Astrocyte of the cerebellum (primary cell): ENCODE measurements around the gene ANKFY1.

Experiments used
- DNase-seq: peaks from one replicate; pipeline ENCODE4 v3.0.0-alpha.2; 2011; ENCODE audit warnings: low read depth
- H3K4me3 ChIP-seq: 2 replicates; pipeline ENCODE4 v1.5.1; 2011; ENCODE audit warnings: mild to moderate bottlenecking, low read depth, low read length, moderate library complexity
- CTCF ChIP-seq: IDR thresholded peaks from 2 replicates; pipeline ENCODE4 v1.5.1; 2012; ENCODE audit warnings: low read length, low read depth, moderate library complexity, mild to moderate bottlenecking; ENCODE audit errors: missing control alignments
- in situ Hi-C: cut with HindIII; loops from 2 replicates; pipeline ENCODE4 v1.10.0; 2017; ENCODE audit warnings: low sequenced_read_pairs

ANKFY1 gene

GRCh38 chr17:4162775-4163466 lies 100.9 kb downstream of the ANKFY1 start:
- TF ChIP-seq CTCF = no peak
- no peak for DNase-seq
- H3K4me3 ChIP-seq = no peak overlapping the region
- in situ Hi-C loops = no loop called here

- no peak for DNase-seq
- no peak for TF ChIP-seq CTCF
- no peak overlapping the region for H3K4me3 ChIP-seq
- in situ Hi-C loops = no loop called here
Measured at GRCh38 chr17:4162321-4162720, 101.5 kb downstream of the ANKFY1 start.

GRCh38 chr17:4161967-4162305 lies 101.8 kb downstream of the ANKFY1 start:
- DNase-seq = no peak
- H3K4me3 ChIP-seq = no peak overlapping the region
- in situ Hi-C loops = no loop called here
- TF ChIP-seq CTCF = no peak

GRCh38 chr17:4161192-4161966 lies 102.4 kb downstream of the ANKFY1 start:
- no peak overlapping the region for H3K4me3 ChIP-seq
- DNase-seq = peak; percentile 51
- in situ Hi-C loops = no loop called here
- TF ChIP-seq CTCF = peak; percentile 37

- in situ Hi-C loops = no loop called here
- H3K4me3 ChIP-seq = no peak overlapping the region
- no peak for DNase-seq
- TF ChIP-seq CTCF = no peak
Measured at GRCh38 chr17:4160294-4160859, 103.4 kb downstream of the ANKFY1 start.

- no peak for TF ChIP-seq CTCF
- no peak for DNase-seq
- no peak overlapping the region for H3K4me3 ChIP-seq
- in situ Hi-C loops = no loop called here
Measured at GRCh38 chr17:4159761-4160160, 104.0 kb downstream of the ANKFY1 start.
